Measurements from ENCODE around the gene SSBP3.

The SSBP3 gene

DNA sequence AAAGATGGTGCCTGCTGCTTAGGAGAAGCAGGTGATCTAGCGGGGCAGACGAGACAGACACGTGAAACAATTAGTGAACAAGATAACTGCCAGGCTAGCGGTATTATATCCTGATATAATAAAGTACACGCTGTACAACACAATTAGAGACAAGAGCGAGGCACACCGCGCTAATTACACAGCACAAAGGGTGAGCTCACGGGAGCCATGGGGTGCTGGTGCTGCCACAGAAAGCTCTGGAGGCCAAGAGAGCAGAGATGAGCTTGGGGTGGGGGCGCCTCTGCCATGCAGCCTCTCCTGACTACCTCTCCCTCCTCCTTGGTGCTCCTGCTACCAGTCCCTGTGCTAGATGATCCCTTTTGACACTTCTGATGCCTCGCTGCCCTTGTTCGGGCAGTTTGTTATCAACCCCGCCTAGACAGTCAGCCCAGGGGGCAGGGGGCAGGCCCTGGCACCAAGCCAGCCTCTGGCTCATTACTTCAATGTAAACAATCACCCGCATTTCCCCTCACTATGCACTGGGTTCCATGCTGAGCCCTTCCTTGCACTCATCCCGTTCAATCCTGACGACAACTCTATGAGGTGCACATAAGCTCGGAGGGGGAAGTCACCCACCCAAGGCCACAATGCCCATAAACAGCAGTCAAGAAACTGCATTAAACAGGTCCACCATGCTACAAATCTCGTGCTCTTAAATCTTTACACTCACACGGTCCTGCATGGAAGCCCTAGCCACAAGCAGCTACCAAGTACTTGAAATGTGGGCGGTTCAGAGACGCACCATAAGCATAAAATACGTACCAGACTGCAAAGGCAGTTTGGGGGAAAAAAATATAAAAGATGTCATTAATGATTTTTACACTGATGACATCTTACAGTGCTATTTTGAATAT is 103.0 kb downstream of the SSBP3 start:
- no peak for DNase-seq

DNA sequence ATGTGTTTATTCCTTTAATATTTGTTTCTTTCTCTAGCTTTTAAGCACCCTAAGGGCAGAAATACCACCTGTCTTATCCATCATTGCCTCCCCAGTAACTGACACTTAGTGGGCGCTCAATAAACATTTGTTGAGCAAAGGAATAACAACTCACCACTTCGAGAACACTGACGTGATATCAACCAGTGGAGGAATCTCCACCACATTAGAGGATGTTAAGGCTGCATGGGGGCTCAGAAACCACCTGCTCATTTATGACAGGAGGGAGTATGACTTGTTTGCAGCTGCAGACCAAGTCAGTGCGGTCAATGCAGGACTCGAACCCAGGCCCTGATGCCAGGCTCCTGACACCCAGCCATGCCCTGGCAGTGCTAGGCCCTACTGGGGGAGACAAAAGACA is 103.6 kb downstream of the SSBP3 start:
- no peak for DNase-seq

DNA sequence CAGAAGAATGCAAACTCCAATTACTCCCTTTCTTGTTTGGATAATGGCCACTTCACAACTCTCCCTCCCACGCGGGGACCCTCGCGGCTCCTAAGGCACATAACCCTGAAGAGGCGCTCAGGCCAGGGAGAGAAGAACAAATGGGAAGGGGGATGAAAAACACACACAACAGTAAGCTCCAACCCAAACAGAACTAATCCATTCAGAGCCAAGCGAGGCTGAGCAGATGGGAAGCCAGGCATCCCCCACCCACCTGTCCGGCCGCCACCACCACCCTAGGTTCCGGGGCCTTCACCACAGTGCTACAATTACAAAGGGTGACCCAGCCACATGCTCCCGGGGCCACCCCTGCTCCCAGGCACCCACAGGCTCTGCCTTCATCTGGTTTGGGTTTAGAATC is 104.7 kb downstream of the SSBP3 start:
- DNase-seq, result no peak

DNA sequence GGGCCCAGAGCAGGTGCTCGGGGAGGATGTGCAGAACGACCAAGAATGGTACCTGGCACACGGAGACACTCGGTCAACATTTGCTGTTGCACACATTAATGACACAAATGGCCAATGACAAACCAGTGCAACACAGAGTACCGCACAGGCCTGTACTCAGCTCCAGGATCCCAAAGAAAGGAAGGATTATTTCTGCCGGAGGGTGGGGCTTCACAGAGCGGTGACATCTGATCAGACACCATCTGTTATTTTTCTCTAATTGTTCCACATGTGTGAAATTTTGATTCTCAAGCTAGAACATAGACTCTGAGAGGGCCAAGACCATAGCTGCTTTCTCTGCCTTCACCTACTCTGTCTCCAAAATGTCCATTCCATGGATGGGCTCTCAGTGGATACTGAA is 105.8 kb downstream of the SSBP3 start:
- DNase-seq, result no peak

DNA sequence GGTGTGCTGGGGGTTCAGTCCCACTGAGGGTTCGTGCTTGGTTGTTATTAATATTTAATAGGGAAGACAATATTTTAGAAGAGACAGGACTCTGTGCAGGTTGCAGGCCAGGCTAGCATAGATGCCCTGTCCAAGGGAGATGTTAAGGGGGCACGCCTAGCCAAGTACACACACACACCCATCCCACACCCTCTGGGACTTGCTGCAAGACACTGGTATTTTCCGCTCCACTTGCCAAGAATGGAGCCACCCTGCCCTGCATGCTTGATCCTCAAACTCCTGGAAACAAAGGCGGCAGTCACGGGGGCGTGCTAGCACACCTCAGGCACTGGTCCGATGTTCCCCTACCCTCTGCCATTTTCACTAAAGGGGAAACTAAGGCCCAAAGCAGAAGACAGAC is 107.2 kb downstream of the SSBP3 start:
- DNase-seq, result no peak

DNA sequence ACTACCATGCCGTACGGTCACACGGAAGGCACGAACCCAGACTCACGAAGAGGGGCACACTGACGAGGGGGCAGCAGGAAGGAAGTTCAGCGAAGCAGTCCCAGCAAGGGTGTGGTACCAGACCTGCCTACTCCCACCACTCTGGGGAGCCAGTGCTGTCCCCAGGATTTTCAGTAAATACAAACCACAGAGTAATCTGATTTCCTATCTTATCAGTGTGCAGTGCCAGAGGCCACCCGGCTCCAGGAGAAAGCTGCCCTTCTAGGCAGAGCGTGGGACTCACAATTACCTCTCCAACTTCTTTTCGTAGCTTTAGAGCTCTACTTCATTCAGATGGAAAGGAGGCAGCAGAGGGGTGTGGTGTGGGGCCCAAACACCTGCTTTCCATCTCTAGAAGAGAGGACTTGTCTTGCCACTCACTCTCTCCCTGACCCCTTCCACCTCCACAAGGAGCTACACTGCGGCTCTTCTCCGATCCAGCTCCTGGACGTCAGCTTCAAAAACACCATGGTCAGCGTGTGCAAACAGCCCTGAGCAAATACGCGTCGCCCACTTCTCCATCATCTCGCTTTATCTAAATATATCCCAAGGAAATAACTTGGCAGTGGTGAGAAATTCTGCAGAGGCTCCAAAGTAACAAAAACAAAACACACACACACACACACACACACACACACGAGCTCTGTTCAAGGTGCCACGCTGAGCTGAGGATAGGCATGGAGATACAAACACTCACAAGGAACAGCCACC is 107.7 kb downstream of the SSBP3 start:
- DNase-seq, result no peak

DNA sequence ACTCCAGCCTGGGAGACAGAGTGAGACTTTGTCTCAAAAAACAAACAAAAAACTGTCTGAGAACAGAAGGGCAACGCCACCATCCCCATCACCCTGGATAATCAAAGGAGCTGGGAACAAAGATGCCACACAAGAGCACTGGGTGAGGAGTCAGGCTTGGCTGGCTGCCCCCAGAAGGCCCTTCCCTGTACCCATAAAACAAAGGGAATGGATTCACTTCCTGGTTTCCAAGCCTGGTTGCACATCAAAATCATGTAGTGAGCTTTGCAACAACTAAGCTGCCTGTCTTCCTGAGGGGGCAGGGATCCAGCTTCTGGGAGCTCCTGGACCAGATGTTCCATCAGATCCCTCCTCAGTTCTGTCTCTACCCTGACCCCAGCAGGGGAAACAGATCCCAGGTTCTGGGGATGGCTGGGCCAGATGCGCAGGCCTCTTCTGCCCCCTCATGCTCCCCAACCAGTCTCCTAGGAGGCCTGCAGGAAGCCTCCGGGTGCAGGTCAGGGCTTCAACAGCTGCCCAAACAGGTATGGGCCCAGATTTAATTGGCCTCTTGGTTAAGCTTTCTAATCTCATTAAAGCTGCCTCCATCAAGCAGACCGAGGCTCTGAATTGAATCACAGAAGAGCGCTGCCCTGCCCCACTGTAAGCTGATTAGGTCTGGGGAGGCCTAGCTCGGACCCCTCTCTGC is 108.5 kb downstream of the SSBP3 start:
- no peak for DNase-seq

DNA sequence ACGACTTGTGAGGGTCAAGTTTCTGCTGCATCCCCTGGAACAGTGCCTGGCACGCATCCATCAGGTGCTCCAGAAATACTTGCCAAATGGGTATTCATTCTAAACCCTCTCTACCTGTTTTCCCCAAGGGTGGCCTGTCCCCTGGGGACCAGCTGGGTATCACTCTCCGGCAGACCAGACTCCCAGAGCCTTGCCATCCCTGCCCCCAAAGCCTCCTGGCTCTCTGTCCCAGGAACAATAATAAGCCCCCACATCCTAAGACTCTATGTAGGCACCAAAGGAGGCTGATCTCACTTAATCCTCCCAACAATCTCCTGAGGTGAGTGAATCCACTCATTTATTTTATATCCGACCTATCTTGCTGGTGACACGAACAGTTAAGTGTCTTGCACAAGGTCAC is 109.5 kb downstream of the SSBP3 start:
- no peak for DNase-seq

DNA sequence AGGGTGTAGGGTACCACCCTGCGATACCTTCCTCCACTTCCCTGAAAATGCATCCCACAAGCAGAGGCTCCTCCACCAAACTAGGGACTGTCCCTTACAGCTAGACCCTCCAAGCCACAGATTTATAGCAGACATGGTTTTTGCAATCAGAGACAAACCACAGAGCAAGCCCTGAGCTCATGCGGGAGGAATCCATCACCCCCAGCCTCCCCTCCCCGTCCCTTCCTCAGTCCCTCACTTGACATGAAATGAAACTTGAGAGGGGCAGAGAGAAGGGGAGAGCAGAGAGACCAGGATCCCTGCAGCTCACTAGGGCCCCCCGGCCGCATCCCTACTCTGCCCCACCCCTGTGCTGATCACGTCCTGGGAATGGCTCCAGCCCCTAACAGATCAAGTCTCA is 111.3 kb downstream of the SSBP3 start:
- DNase-seq, result no peak

DNA sequence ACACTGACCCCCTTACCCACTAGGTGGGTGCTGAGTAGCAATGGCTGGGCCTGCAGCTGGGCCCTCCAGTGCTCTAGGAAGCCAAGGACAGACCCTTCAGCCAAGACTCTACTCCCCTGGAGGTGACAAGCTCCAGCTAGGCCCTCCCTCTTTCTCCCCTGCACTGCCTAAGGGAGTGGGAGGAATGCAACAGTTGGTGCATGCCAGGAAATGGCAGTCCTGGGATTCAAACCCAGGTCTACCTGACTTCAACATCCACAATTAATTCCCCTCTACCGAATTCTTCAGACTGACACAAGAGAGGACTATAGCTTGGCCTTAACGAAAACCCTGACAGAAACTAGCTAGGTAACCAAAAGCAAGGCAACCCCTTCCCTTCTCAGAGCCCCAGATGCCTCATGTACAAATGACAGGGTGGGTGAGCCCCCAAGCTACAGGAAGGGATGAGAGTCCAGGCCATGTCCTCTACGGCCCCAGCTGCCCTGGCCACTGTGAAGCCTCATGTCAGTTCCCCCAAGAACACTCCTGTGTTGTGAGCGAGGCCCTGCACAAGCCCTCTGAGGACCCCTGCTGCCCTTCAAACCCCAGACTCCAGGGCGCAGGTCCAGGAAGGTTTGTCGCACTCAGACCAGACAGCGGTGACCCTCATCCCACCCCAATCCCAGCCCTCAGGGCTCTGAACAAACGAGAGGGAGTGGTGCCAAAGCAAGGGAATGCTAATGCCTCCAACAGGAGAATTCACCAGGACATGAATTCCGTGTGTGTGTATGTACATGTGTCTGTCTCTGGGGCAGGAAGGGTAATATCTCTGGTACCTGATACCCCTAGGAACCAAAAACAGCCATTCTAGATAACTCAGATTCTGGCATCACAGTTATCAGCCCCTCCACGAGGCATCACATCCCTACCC is 113.9 kb downstream of the SSBP3 start:
- DNase-seq, result no peak

DNA sequence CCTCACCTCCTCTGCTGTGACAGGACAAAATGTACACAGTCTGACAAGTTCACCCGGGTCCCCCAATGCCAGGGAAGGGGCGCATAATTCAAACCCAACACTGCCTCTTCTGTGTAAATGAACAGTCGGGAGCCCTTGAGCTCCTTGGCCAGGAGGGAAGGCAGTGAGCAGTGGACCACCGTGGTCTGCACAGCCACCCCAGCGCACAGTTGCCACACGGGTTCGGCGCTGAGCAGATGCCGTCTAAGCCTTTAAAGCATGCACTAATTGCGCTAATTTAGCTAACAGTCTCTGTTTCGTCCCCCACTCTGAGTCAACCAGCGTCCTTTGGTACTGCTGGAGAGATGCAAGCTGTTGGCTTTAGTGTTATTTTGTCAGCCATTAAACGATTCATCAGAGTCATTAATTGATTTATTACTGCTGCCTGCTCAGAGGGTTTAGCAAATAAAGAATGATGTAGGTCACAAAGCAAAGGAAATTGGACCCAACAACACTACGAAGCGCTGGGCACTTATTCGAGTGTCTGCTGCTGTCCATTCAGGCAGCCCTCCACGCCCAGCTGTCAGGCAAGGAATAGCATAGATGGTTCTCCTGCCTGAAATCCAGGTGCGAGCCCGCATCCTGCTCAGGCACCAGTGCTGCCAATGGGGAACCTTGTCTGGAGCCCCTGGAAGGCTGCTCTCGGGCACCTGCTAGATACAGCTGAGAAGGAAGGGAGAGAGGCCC is 114.8 kb downstream of the SSBP3 start:
- no peak for DNase-seq

DNA sequence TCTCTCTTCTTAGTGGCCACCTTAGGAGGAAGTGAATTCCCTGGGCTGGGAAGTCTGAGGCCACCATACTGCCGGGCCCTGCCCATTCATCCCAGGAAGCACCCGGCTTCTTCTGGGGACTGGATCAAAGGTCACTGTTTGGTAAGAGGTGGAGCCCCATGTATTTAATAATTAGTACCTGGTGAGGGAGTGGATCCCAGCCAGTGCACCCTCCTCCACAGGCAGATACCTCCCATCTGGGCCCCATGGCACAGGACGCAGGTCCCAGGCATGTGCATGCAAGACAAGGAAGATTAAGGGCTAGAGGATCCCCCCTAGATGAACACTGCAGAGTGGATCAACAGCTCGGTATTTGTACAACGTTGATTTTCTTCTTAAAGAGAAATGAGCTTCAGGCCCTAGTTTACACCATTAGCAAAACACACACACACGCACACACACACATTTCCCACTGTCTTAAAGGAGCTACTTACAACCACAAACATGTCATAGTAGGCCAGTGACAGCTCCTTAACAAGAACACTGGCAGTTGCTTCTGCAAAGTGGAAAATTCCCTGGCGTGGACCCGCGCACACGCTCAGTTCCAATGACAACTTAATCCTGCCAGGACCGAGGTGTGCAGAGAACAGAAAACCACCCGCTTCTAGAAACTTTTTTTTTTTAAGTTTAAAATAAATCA is 115.5 kb downstream of the SSBP3 start:
- DNase-seq, result no peak

DNA sequence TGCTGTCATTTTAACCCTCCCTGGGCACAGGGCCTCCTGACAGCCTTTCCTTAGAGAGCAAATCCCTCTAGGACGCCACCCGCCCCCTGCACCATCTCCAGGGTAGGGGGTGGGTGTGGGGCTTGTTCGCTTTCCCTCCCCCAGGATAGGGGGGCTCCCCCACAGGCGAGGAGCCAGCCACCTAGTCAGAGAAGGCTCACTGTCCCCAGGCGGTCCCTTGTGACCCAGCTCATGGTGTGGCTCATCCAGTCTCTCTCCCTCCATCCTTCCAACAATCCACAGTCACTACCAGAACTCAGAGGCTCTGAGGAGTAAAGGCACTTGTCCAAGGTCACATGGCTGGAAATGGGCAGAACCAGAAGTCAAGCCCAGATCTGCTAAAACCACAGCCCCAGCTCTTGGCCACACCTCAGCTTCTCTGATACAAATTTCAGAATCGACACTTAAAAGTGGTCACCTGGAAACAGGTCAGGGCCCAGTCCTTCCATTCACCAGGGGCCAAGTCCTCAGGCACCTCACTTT is 116.4 kb downstream of the SSBP3 start:
- no peak for DNase-seq

DNA sequence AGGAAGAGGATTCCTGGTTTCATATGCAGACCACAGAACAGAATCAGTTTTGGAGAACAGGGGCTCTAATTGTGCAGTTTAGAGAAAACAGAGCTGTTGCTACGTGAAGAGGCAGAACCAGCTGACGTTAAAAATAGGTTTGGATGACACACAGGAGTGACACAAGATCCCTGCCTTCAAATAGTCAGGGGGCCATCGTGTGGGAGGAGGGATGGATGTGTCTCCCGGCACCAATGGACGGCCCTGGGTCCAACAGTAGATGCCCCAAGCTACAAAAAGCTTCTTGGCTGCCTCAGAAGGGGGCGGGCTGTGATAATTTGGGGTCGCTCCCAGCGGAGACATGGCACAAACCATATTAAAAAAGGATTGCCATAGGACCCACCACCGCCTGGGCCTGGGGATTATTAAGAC is 118.4 kb downstream of the SSBP3 start:
- no peak for DNase-seq

DNA sequence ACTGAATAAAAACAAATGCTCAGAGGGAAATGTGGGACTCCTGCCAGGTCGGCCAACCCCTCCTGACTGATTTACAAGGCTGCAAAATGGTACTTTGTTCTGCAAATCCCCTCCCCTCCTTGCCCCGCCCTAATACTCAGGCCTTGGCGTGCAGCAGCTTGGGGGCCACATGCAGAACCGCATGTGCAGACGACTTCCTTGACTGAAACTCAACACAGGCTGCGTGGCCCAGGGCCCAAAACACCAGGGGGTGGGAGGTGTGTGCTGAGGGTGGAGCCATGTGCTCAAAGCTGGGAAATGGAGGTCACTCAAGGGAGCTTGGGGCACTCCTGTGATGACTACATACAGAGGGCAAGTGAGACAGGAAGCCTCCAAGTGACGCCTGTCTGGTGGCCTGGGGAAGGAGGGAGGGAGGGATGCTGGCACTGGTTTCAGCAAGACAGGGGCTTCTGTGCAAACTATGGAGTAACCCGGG is 119.0 kb downstream of the SSBP3 start:
- DNase-seq, result peak; percentile 78

DNA sequence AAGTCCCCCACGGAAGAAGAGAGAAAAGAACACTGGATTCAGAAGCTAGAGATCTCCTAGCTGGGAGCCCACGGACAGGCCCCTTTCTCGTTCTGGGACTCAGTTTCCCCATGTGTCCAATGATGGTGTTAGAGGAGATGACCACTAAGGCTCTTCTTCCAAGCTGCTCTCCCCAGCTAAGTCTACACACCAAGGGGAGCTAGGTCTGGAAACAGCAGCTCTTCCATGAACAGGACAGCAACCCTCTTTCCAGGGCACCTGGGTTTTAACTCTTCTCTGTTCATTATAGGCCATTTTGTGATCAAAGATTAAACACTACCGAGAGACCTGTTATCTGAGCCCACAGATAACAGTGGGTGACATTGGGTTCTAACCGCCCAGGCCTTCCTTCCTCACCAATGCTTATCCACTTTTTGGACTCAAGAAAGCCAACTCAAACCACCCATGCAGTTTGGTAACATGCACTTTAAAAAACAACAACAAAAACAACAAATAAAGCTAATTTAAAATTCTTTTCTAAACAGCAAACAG is 120.3 kb downstream of the SSBP3 start:
- no peak for DNase-seq

DNA sequence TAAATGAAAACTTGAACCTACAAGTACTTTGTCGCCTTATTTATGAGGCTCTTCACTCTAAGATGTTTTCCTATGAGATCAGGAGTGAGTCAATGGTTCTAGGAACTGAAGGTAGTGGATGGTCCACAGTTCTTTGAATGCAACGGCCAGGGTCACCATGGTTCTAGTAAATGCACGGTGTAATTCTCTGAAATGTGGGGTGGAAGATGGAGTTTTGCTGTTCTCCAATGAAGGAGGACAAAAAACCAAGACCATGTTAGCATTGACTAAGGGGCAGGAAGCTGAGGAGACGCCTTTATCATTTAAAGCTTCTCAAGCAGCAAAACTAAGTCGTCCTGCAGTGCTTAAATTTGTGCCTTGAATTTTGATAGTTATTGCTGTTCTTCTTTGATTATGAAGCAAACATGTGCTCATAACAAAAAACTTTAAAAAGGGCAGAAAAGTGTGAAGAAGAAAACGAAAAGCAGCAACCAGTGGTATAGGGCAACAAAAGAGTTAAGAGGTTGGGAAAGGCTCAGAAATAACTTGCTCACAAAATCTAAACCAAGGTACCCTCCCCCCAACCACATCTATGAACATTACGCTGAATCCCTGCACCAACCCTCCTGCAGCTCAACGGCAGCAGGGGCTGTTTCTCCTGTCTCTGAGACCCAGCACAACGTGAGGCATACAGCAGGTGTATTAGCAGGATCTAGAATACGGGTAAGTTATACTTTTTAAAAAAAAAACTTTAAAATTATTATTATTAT is 121.2 kb downstream of the SSBP3 start:
- peak; percentile 31 for DNase-seq

DNA sequence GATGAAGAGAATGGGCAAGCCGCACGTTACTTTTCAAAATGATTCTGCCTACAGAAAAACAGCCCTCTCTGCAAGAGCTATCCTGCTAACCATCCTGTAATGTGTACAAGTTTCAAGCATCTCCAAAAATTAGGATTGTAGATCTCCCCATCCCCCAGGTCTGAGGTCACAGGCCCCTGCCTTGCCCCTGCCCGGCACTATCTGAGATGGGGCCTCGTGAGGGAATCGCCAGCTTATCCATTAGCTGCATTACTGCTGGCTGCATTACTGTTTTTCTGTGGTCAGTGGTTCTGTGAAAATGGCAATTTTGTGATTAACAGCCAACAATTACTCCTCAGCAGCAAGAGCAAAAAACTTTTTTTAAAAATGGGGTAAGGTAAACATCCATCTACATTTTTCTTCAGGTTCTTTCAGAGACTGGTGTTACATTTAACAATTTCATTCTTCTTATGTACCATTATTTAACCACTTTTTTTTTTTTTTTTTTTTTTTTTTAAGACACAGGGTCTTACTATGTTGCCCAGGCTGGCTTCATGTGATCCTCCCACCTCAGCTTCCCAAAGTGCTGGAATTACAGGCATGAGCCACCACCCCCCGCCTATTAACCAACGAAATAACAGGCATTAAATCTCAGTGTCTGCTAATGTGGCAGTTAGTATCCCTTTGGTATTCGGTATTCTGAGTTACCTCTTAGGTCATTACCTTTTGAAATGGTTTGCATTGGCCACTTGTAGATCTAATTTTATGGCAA is 122.4 kb downstream of the SSBP3 start:
- no peak for DNase-seq

Data from stimulated activated CD4-positive, alpha-beta T cell treated with anti-CD3 and anti-CD28 coated beads, Interleukin-15, amount 100 ng/mL, for 24 hours (primary cell).